ACHN (cell line): Measurements from ENCODE around the gene TPSB2.
"Not testable (repeated sequence)": the region's sequence is repeated elsewhere in the genome, so short reads cannot be mapped to it uniquely, and the experiment has no call there.

ENCODE experiments used
- DNase-seq: peaks from one replicate; pipeline ENCODE4 v3.0.0-alpha.2; 2015
- in situ Hi-C: cut with HindIII; loops from 2 replicates; pipeline ENCODE4 v1.10.0; 2017; ENCODE audit warnings: low sequenced_read_pairs, low pct_ligation_motif_present, low pct_unique_long_range_greater_than_20kb

TPSB2 gene

DNA sequence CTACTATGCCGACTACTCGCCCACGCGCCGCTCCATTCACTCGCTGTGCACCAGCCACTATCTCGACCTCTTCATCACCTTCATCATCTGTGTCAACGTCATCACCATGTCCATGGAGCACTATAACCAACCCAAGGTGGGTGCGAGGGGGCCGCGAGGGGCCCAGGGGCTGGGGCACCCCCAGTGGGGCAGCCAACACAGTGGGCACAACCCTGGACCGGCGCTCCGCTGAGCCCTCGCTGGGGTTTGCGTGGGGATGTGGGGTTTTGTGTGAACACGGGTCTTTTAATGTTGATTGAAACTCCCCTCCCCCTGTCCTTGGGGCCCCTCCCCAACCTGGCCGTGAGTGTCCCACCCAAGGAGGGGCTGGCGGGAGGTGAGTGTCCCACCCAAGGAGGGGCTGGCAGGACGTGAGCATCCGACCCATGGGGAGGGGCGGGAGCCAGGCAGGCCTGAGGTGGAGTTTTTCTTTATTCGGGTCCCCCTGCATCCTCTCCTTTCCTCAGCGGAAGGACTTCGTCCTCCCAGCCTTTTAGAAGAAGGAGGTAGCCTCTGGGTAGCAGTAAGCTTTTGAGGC, 16.1 kb downstream of the TPSB2 start:
- in situ Hi-C loops, result no loop called here

DNA sequence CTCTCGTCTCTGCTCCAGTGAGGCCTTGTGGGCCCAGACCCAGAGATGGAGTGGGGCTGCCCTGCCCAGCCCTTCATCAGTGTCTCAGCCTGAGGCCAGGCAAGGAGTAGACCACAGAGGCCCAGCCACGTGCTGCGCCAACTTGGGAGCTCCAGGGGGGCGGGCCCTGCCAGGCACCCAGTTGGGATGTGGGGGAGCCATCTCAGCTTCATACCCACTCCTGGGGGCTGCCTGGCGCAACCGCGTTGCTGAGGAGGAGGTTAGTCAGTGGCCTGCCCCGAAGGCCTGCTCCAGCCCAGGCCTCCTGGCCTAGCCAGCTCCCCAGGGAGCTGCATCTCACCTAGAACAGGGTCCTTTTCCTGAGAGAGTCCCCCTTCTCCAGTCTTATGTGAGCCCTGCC, 16.8 kb downstream of the TPSB2 start:
- DNase-seq, result no peak
- in situ Hi-C loops, result no loop called here

More for the DNA sequence above, 16.1 kb downstream of the TPSB2 start:
- DNase-seq, result no peak

DNA sequence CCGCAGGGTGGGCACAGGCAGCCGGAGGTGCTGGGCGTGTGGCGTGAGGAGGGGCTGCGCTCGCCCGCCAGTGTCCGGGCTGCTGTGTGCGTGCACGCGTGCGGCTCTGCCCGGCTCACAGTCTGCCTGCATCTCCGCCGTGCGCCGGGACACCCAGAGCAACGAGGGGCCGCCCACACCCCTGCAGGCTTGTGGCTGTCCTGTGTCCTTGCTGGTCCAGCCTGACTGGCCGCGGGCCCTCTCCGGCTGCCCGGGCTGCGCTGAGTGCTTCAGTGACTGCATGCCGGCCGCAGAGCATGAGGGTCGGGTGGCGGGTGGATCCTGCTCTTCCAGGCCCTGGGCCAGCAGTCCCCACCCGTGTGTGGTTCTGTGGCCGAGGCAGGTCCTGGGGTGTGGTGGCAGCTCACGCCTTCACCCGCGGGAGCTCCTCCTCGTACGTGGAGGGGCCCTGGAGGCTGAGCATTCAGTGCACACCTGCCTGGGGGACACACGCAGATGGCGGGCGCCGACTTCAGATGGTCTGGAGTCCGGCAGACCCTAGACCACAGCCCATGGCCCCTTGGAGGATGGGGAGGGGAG, 17.3 kb downstream of the TPSB2 start:
- in situ Hi-C loops, result no loop called here
- no peak for DNase-seq

DNA sequence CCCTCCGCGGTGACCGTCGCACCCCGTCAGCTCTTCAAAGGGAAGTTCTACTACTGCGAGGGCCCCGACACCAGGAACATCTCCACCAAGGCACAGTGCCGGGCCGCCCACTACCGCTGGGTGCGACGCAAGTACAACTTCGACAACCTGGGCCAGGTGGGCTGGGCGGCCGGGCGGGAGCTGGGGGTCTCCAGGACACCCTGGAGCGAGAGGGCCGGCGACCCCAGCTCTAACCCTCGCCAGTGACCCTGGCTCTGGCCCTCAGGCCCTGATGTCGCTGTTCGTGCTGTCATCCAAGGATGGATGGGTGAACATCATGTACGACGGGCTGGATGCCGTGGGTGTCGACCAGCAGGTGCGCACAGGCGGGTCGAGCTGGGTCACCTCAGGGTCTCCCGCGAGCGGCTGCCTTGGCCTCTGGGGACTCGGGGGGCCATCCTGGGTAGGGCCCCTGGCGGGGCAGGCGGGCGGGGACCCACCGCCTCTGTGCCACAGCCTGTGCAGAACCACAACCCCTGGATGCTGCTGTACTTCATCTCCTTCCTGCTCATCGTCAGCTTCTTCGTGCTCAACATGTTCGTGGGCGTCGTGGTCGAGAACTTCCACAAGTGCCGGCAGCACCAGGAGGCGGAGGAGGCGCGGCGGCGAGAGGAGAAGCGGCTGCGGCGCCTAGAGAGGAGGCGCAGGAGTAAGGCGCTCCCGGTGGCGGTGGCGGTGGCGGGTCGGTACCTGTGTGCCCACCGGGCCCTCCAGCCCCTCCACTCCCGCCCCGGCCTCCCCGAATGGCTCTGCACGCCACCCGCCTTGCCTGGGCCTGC, 18.3 kb downstream of the TPSB2 start:
- DNase-seq, result no peak
- in situ Hi-C loops, result no loop called here

DNA sequence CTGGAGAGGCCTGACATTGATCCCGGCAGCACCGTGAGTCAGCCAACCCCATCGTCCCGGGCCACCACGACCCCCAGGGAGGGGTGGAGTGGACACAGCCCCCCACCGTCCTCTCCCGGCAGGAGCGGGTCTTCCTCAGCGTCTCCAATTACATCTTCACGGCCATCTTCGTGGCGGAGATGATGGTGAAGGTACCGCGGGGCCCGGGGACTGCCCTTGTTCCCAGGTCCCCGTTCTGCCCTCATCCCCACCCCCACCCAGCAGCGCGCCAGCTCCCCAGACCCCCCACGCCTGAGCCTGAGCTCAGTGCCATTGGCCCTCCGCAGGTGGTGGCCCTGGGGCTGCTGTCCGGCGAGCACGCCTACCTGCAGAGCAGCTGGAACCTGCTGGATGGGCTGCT, 19.5 kb downstream of the TPSB2 start:
- in situ Hi-C loops, result no loop called here
- no peak for DNase-seq

DNA sequence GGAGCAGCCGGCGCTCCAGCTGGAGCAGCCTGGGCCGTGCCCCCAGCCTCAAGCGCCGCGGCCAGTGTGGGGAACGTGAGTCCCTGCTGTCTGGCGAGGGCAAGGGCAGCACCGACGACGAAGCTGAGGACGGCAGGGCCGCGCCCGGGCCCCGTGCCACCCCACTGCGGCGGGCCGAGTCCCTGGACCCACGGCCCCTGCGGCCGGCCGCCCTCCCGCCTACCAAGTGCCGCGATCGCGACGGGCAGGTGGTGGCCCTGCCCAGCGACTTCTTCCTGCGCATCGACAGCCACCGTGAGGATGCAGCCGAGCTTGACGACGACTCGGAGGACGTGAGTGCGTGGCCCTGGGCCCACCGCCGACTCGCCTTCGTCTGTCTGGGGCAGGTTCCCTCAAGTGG, 20.9 kb downstream of the TPSB2 start:
- in situ Hi-C loops, result no loop called here

DNA sequence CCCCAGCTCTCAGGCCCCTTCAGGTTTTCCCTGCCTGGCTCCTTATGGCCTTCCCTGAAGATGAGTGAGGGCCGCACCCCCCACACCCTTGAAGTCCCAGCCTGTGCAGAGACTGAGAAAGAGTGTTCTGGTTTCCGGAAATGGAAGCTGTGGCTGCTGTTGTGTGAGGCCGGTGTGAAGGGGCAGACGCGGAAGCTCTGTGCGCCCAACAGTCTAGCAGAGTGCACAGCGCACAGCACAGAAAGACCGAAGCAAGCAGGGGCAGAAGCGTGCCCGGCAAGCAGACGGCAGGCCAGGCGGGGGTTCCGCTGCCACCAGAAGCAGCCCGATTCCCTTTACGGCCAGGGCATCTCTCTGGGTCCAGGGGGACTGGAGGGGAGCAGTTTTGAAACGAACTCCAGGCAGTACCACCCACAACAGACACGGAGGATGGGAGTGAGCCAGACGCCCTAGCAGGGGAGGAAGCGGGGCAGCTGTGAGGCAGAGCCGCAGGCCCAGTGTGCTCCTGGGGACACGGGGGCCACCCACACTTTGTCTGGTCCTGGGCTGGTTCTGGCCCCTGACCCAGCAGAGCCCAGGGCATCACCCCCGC, 21.6 kb downstream of the TPSB2 start:
- in situ Hi-C loops, result no loop called here

More for the DNA sequence above, 20.9 kb downstream of the TPSB2 start:
- DNase-seq, result no peak

DNA sequence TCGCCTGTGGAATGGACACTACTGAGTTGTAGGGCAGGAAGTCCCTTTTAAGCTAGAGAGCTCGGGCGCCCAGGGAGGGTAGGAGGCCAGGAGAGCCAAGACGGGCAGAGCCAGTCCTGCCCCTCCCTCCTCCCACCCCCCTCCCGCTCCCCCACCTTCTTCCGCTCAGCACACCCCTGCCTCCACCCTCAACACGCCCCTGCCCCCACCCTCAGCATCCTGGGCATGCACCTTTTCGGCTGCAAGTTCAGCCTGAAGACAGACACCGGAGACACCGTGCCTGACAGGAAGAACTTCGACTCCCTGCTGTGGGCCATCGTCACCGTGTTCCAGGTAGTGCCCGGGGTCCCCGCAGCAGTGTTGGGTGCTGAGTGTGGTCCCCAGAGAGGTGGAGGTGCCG, 23.2 kb downstream of the TPSB2 start:
- in situ Hi-C loops, result no loop called here
- no peak for DNase-seq

More for the DNA sequence above, 21.6 kb downstream of the TPSB2 start:
- no peak for DNase-seq

DNA sequence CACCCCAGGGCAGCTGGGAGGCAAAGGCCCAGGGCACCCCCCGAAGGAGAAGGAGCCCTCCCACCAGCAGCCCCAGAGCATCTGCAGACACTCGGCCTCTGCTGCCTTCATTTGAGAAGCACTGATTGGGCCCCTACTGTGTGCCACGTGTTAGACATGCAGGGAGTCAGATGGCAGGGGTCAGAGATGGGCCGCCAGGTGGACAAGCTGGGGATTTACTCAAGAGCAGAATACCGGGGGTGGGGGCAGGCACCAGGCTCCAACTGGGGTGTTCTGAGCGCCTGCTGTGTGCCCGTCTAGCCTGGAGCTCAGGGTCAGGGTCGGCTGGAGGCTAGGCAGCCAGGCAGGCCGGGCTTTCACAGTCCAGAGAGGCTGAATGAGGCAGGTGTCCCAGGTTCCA, 23.7 kb downstream of the TPSB2 start:
- DNase-seq, result no peak
- in situ Hi-C loops, result no loop called here

DNA sequence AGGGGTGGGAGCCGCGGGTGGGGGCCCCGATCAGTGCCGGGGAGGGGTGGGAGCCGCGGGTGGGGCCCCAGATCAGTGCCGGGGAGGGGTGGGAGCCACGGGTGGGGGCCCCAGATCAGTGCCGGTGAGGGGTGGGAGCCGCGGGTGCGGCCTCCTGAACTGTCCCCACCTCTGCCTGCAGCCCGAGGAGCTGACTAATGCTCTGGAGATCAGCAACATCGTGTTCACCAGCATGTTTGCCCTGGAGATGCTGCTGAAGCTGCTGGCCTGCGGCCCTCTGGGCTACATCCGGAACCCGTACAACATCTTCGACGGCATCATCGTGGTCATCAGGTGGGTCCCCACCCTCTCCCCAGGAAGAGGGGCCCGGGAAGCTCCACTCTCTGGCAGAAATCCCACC, 25.1 kb downstream of the TPSB2 start:
- no peak for DNase-seq
- in situ Hi-C loops, result no loop called here

DNA sequence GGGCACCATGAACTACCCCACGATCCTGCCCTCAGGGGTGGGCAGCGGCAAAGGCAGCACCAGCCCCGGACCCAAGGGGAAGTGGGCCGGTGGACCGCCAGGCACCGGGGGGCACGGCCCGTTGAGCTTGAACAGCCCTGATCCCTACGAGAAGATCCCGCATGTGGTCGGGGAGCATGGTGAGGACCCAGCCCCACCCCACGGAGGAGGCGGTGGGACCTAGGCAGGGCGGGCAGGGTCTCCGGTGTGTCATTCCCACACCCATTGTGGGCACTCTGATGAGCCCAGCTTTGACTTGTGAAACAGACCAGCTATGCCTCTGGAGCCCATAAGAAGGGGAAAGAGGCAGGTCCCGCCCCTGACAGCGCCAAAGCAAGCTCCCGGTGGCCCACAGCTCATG, 27.7 kb downstream of the TPSB2 start:
- DNase-seq, result no peak
- in situ Hi-C loops, result no loop called here

DNA sequence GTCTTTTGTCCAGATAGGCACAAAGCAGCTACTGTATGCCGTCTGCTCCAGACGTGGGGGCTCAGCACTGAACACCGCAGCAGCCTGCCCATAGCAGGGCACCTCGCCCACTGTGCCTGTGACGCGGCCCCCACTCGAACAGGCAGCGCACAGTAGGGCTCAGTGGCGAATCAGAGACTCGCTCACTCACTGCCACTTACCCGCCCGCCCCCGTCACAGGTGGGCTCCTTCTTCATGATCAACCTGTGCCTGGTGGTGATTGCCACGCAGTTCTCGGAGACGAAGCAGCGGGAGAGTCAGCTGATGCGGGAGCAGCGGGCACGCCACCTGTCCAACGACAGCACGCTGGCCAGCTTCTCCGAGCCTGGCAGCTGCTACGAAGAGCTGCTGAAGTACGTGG, 28.5 kb downstream of the TPSB2 start:
- in situ Hi-C loops, result no loop called here
- DNase-seq, result no peak

DNA sequence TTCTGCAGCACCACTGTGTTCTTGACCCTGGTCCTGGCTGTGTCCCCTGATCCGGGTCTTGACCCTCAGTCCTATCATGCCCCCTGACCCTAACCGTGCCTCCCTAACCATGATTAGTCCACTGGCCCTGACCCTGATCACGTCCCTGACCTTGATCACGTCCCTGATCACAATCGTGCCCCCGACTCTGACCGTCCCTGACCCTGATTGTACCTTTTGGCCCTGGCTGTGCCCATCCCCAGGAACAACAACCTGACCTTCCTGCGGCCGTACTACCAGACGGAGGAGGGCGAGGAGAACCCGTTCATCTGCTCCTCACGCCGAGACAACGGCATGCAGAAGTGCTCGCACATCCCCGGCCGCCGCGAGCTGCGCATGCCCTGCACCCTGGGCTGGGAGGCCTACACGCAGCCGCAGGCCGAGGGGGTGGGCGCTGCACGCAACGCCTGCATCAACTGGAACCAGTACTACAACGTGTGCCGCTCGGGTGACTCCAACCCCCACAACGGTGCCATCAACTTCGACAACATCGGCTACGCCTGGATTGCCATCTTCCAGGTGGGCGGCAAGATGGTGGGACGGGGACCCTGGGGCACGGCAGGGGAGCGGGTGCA, 29.9 kb downstream of the TPSB2 start:
- DNase-seq, result no peak
- in situ Hi-C loops, result no loop called here

DNA sequence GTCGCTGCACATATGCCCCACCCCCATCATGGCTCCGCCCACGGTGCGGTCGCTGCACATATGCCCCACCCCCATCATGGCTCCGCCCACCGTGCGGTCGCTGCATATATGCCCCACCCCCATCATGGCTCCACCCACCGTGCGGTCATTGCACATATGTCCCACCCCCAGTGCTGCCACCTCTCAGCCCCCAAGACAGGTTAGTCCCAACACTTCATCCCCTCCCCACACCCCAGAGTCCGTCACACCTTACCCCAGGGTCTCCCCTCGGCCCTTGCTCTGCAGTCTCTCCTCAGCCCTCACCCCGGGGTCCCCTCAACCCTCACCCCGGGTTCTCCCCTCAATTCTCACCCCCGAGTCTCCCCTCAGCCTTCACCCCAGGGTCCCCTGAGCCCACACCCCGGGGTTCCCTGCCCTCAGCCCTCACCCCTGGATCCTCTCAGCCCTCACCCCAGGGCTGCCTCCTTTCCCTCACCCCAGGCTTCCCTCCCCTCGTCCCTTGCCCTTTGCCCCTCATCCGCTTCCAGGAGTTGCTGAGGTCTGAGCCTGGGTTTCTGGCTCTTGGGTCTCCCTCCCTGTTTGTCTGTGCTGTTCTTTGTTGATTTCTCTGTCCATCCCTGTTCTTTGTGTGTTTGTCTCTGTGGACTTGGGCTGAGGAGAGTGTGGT, 30.5 kb downstream of the TPSB2 start:
- no peak for DNase-seq
- in situ Hi-C loops, result no loop called here

DNA sequence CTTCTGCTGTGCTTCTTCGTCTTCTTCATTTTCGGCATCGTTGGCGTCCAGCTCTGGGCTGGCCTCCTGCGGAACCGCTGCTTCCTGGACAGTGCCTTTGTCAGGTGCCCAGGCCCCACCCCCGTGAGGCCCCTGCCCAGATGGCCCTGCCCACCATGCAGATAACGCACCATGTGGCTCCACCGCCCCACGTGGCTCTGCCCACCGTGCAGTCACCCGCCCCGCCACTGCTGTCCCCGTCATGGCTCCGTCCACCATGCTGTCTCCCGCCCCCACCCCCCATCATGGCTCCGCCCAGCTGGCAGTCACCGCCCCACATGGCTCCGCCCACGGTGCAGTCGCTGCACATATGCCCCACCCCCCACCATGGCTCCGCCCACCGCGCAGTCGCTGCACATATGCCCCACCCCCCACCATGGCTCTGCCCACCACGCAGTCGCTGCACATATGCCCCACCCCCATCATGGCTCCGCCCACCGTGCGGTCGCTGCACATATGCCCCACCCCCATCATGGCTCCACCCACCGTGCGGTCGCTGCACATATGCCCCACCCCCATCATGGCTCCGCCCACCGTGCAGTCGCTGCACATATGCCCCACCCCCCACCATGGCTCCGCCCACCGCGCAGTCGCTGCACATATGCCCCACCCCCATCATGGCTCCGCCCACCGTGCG, 31.2 kb downstream of the TPSB2 start:
- in situ Hi-C loops, DNase-seq: not testable (repeated sequence)

DNA sequence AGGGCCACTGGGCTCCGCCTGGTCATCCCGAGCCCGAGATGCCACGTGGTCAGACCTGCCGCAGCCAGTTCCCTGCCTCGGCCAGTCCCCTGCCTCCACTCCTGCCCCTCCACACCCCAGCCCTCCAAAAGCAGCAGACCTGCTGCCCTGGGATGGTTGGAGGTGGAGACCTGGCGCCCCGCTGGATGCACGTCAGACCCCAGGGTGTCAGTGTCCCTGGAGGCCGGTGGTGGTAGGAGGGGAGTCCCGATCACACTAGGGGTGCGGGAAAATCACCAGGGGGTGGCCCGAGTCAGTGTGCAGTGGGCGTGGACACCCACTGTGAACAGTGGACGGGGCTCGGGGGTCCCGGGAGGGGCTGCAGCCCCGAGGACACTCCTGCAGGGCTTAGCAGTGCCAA, 31.8 kb downstream of the TPSB2 start:
- in situ Hi-C loops, result no loop called here
- no peak for DNase-seq

DNA sequence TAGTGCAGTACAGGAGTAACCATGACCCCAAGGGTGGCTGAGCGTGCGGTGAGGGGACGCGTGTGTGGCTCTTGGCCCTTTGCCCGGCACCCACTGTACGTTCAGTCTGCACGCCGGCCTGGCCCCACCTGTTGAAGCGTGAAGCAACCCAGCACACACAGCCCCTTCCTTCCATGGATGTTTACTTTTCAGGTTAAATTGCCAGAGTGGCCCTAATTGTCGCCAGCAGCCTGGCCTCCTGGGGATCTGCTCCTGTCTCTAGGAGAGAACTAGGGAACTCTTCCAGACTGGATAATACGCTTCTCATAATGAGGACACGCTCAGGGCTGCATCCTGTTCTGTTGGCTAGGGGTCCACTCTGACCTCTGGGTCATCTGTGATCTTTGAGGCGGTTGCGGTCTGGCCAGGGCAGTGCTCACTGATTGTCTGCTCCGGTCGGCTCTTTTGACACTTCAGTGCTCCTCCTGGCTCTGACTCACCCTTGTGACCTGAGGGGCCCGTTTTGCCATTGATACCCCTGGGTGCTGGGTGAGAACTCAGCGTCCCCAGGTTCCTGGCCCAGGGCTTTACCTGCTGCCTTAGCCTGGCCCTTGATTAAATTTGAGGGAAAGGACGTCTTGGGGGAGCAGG, 32.6 kb downstream of the TPSB2 start:
- in situ Hi-C loops, result no loop called here
- DNase-seq, result no peak

DNA sequence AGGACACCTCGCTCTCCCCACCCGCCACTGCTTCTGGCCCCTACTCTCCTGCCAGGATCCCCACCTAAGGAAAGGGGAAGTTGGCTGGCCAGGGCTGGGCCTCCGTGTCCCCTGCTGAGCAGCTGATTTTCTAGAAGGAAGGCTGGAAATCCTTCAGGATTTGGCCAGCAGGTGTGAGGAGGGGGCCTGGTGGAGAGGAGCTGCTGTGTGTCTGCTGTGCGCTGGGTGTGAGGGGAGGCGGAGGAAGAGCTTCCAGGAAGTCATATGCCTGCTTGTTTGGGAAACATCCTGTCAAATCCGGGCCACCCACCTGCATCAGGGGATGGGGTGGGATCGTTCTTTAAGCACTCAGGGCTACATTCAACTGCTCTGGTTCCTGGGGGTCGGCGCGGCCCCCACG, 33.5 kb downstream of the TPSB2 start:
- in situ Hi-C loops, result no loop called here
- no peak for DNase-seq
